Left renal pelvis (tissue), 4 donors: Measurements from ENCODE around the gene GLYR1. TPM values are rescaled to one million over a fixed set of nuclear protein-coding genes. Genes with fewer than 3 reads are reported as not detected.
A peak's percentile ranks its signal among the peaks of the same experiment; 100 is the strongest.

ENCODE experiments used
- DNase-seq, 4 donors: peaks; one replicate each; pipeline ENCODE4 v3.0.0-alpha.2; 2013; ENCODE audit warnings: low read depth in 4 of 4, low spot score in 3 of 4
- polyA plus RNA-seq, 4 donors: library from polyadenylated mRNA; unstranded; fragments of 120-200 nt; gene quantifications; one replicate each; pipeline ENCODE4 v1.2.1, GENCODE V29; 2013; ENCODE audit not compliant: insufficient read length in 4 of 4

Gene GLYR1
- polyA plus RNA-seq, 4 donors: 70.6 to 150 (median 140) TPM

DNA sequence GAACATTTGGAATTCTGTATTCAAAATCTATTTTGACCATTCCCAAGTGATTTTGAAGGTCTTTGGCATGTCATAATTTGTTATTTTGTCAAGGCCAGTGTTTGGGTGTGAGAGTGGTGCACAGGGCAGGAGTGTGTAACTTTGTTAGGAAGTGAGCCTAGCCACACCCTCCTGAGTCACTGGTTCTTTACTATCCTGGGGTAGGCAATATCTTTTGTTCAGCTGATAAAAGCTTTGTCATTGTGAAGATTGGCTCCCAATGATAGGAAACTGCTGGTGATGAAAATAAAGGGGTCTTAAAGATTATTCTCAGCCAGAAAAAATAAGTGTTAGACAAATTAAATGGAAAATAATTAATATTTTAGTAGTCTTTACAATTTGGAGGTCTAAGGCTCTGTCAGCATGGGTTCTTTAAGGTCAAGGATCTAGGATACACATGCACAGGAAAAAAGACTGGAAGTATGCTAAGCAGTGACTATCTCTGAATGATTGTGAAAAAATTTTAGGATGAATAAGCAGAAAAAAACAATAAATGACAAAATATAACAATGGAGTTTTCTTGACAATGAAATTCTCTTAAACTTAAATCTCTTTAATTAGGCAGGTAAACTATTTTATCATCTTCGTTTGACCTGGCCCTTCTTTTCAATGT lies 5.3 kb upstream of the GLYR1 start:
- DNase-seq: no peak

DNA sequence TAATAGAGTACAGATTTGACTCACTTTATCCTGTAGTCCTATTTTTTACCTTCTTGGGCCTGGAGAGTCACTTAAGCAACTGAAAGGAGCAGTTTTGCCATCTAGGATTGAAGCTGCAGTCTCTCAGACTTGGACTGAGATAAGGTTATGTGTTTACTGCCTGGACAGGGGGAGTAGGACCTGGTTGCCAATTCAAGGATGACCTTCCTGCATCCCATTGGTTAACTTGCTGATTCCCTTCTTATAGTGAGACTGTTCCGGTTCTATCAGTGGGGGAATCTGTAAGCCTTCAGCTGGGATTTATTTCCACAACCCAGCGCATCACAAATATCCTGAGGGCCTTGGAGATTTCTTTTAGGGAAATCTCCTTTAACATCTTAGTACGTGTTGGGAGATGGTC lies 3.1 kb upstream of the GLYR1 start:
- no peak for DNase-seq

DNA sequence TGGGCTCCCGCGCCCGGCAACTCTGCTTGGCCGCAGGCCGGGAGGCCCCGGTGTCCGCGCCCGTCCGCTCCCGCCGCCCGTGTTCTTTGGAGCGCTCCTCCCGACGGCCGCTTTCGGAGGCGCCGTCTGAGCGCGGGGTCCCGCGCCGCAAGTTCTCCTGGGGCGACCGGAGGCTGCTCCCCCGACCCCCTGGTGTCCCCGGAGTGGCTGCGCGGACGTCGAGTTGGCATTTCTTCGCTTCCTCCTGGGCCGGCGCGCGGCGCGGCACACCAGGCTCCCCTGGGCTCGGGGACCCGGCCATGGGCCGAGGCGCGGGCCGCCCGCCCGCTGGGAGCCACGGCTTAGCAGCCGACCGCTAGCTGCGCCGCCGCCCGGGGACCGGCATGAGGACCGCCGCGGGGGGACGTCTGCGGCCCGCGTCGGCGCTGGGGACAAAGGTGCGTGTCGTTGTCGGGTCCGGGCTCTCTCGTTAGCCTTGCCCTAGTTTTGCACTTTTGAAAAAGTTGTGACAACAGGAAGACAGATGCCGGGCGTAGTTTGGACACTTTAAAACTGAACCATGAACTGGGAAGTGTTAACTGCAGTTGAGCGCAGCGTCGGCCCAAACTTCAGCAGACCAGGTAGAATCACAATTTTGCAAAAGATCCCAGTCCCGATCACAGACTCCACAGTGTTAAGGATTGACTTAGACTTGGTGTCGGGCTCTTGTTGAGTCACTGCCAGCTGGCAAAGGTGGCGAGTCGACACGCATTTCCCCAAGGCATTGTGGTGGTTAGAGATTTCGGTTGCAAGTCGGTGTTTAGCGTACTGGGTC lies 893 bp upstream of the GLYR1 start:
- DNase-seq: peak in 3 of 4 donors; percentile 3 to 5 (median 3)

DNA sequence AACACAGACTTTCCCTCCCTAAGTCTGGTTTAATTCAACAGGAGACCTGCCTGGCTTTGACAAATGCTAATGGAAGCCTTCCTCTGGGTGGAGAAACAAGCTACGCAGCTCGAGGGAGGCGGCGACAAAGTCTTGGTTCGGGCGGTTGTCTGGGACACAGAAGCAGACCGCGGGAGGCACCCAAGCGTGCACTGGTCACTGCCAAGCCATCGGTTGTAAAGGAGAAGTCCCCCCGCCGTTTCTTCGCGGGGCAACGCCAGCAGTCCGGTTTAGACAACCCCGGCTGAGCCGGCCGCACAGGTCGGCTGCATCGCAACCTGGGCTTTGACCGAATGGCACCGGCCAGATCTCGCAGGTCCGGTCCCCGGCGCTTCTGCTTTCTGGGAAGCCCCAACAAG lies 586 bp downstream of the GLYR1 start:
- DNase-seq: peak in 3 of 4 donors; percentile 28 to 36 (median 32)

DNA sequence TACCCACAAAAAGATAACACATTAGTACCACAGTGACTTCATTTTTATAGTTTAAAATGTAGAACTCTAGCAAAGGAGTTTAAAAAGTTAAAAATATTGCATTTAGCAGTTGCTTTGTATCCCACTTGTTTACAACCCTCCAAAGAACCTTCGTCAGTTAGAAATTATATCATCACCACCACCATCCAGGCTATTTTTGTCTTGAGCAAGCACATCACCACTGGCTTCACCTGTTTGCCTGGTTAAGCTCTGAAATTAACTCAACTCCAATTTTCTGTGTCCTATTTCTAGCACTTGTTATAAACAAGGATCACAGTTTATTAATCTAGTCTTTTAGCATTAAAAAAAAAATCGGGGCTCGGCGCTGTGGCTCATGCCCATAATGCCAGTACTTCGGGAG lies 6.1 kb downstream of the GLYR1 start:
- no peak for DNase-seq

DNA sequence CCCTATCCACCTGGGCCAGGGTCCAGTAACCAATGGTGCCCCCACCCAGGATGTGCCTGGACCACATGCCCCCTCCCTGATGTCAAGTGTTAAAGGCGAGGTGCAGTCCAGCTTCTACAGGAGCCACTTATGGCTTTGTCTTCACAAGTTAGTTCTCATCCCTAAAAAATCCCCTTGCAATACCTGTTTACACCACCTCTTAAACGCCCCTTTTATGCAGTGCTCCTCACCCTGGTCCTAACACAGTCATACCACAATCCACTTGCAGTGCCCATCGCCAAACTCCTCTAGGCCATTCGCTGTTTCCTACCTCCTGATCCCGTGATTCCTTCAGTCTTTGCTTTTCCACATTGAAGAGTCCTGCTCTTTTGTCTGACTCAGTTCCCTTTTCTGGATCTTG lies 7.1 kb downstream of the GLYR1 start:
- DNase-seq: no peak

DNA sequence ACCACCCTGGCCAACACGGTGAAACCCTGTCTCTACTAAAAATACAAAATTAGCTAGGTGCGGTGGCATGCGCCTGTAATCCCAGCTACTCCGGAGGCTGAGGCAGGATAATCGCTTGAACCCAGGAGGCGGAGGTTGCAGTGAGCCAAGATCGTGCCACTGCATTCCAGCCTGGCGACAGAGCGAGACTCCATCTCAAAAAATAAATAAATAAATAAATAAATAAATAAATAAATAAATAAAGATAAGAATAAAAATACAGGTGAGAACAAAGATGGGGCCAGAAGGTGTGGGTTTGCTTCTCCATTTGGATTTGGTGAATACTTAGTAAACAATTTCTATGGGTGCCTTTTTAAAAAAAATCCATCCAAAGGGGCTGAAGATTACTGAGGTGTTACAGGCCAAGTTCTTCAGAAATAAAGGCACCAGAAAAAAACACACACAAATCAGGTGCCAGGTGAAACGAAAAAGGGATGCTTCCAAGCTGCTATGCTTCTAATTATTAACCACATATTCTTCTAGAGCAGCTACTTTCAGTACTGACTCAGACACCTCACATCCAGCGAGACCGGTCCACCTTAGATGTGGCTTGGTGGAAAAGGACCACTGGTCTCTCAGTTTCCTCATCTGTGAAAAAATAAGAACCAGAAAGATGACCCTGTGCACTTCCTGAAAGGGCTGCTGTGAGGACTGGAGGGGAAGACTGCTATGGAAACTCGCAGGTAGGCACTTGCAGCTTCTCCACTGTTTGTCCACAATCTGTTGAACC lies 9.2 kb downstream of the GLYR1 start:
- no peak for DNase-seq

DNA sequence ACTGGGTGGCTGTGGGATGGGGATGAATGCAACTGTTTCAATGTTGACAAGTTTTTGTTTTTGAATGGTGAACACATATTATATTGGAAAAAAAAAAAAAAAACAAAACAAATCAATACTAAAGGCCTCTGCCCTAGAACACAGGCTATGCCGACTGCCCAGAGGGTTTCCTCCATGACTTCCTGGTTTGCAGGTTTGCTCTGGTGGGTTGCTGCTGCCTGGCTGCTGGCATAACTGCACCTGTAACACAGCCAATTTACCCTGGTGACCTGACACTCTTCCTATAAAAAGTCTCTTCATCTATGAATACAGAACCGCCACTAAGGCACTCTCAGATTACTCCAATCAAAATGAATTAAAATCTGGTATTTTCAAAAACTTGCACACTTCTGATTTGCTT lies 10.4 kb downstream of the GLYR1 start:
- DNase-seq: no peak

DNA sequence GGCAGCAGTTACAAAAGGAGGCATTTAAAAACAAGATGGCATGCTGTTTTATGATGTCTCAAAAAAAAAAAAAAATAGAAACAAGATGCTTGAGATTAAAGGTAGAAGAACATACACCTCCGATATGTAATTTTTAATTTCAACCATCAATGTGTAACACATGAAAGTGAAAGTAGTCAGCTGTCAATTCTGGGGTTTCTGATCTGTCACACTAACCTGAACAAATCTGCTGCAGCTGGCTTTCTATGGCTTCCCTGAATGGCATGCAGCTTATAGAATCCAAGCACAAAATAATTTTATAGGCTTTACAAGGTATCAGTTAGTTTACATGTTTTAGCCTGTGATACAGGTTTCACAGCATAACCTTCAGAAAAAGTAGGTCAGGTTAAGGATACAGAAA lies 13.5 kb downstream of the GLYR1 start:
- DNase-seq: no peak

DNA sequence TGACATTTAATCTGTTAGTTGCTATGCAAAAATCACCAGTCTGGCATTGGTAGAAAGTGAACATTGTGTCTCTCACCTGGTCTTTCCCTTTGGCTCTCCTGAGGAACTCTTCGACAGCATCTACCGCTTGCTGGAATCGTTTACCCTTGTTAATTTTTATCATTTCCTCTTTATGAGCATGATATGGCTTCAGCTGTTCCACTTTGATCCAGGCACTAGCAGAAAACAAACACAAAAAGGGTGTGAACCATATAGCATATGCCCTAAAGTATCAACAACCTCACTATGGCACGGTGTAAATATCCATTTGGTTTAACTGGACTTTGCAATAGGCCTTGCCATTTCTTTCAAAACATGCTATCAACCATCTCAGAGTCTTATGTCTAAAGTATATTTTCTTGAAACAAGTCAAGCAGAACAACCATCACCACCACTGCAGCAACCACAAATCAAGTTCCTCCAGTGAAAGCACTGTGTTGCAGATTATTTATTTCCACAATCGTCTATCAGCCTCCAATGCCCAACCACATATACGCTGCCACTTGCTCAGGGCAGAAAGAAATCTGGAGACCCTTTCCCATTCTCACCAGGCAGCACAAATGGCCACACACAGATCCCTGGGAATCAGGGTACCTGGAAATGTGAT lies 14.3 kb downstream of the GLYR1 start:
- no peak for DNase-seq

DNA sequence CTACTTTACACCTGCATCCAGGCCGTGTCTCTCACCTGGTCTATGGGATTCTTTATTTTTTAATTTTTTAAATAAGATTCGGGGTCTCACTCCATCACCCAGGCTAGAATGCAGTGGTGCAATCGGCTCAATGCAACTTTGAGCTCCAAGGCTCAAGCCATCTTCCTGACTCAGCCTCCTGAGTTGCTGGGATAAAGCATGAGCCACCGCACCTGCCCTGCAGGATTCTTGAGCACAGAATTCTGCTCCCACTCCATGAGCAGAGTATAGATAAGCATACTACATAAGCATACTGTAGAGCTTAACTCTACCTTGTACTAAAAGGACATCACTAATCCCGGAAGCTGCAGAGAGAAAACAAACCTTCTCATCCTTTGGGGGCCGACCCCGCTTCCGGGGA lies 15.5 kb downstream of the GLYR1 start:
- no peak for DNase-seq

DNA sequence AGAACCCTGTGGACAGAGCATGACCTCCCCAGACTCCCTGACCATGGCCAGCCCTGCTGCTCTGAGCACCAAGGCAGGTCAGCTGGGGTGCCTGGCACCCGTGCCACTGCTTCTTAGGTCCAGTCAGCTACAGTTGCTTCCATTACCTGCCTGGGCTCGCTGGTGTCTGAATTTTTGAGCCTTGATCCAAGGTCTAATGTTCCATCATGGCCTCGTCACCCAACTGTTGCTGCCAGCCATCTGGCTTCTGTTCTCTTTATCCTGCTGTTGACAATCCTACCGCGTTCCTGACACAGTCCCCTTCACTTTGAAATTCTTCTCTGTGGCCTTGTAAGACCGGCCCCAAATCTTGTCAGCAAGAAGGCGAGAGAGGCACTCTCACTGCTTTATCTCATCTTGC lies 16.7 kb downstream of the GLYR1 start:
- no peak for DNase-seq

DNA sequence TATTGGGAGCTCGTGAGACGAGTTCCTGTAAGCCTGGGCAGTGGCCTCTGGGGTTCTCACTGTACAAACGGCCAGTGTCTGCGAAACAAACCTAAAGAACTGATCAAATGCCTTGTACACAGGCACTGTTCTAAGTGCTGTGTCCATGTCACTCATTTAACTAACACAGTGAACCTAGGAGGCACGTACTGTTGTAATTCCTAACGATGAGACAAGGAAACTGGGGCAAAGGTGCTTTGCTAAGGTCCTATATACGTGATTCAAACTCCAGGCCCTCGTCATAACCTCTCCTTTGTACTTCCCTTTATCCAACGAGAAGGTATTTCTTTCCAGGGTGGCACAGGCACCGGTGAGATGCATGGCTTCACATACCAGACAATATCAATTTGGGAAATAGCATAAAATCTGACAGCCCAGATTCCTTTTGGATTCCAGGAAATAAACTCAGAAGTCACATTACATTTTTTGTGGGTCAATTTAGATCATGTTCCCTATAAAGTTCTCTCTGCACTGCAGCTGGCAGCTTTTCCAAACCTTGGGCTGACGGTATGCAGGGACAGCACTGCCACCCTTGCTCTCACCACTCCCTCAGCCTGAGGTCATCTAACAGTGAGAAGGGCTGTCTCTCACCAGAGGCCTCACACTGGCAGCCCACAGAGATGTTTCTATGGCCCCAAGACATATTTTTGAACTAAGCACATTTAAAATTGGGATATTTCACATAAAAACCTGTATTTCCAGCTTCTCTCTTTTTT lies 18.3 kb downstream of the GLYR1 start:
- DNase-seq: no peak

DNA sequence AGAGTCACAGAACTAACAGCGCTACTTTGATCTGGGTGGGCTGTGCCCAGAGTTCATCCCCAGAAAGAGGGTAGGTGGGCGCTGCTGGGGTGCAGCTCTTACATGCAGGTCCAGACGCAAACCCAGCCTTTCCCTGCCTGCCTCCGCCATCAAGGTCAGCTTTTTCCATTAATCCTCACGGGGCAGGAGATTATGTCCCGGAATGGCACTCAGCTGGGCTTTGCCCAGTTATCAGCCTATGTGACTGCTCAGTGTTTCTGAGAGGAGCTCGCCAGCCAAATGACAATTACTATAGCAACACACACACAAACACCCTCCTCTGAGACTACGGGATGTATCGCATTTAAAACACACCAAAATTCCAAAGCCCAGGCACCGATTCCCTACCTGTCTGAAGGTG lies 20.1 kb downstream of the GLYR1 start:
- no peak for DNase-seq

DNA sequence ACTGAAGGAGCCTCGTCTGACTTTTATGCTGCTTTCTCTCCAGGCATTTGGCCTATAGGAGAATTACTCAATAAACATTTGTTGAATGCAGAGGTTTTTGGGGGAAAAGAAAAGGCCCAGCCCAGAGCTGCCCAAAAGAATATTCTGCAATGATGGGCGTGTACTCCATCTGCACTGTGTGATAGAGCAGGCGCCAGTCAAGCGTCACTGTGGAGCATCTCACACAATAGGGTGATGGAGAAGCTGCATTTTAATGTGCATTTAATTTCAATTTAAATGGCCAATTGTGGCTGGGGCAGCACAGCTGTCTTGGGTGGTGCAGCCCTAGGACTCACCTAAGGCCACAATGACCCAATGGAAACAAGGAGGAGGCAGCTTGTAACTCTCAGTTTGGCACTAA lies 20.6 kb downstream of the GLYR1 start:
- no peak for DNase-seq

DNA sequence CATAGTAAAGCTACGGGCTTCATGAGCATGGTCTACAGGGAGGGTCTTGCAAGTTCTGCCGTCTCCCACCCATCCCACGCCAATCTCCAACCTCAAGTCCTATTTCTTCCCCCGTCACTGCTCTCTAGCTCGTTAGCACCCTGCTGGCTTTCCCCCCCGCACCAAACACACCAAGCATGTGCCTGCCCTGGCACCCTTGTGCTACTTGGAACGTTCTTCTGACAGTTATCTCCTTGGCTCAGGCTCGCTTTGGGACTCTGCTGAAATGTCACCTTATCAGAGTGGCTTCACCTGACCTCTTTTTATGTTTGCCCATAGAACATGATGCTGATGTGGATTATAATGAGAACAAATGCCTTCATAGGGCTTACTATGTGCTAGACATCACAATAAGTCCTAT lies 21.9 kb downstream of the GLYR1 start:
- no peak for DNase-seq

DNA sequence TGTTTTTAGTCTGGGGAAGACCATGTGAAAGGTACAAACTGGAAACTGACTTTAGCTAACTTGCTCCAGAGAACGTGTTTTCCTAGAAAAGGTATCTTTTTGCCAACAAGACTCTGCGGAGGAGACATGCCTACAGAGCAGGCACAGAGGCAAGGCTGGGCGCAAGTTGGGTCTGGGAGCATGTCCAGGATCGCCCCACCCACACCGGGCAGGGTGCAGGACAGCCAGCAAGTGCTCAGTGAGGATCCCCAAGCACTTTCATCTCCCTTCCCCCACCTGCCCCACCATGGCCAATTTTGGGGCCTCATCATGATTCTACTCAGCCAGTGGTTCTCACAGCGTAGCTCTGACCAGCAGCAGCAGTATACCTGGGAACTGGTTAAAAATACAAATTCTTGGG lies 26.4 kb downstream of the GLYR1 start:
- DNase-seq: no peak

DNA sequence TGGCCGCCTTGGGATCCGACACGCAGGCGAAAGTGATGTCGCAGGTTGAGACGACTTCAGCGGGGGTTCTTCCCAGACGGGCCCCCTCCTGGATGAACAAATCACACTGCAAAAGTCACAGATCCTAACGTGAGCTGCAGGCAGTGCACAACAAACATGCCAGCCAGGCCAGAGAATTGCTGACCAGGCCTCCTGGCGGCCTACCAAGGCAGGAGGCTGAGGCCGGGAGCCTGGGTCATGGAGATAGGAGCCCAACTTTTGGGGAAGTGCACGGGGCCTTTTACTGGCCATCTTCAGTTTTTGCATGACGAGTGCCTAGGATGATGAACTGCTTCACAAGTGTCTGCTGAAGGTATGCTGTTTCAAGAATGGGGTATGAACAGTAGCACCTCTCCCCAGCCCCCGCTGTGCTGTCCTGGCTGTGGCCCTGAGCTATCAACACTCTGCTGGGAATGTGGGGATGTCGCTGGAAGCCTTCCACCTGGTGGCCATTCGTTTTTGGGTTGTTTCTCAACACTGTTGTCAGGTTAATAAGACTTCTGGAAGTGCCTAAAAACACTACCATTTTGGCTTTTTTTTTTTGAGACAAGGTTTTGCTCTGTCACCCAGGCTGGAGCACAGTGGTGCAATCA lies 32.4 kb downstream of the GLYR1 start:
- DNase-seq: no peak

DNA sequence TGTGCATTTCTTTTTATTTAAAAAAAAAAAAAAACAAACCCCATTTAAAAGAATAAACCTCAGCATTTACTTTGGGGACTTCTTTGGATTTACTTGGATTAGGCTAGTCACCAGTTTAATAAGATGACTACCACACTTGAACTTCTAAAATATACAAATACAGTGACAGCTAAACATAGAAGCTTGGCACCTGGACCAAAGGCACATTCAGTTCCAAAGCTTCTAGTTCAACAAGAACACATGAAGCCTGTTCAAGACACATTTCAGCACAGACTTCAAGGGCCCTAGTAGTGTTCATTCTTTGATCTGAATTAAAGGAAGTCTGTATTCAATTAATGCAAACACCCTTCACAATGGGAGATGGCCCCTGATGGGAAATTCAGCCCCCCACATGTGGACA lies 33.0 kb downstream of the GLYR1 start:
- no peak for DNase-seq
